OCI-LY3 (cell line): ENCODE measurements around the gene WSB1.

Source experiments
- H2AFZ ChIP-seq: fragments of 200-600, 300-600 bp; shearing (Covaris generic); 2 replicates; pipeline ENCODE4 v1.6.0; 2014; ENCODE audit warnings: antibody characterized with exemption, low read depth, low read length
- H3K27ac ChIP-seq: fragments of 200-600, 300-600 bp; sonication (generic); 2 replicates; pipeline ENCODE4 v1.5.1; 2014; ENCODE audit warnings: mild to moderate bottlenecking, low read length, moderate library complexity, mixed read lengths
- H3K27me3 ChIP-seq: fragments of 200-600, 300-600 bp; sonication (generic); 2 replicates; pipeline ENCODE4 v1.6.1; 2014; ENCODE audit warnings: low read depth, low read length, mixed read lengths
- H3K36me3 ChIP-seq: fragments of 200-600, 300-600 bp; sonication (generic); replicated peaks from 2 replicates; pipeline ENCODE3; 2014; ENCODE audit warnings: low read depth, low read length, mixed read lengths
- H3K4me1 ChIP-seq: fragments of 300-600, 200-600 bp; sonication (generic); 2 replicates; pipeline ENCODE4 v1.6.1; 2014; ENCODE audit warnings: low read length, mixed read lengths
- H3K4me2 ChIP-seq: fragments of 200-600, 300-600 bp; sonication (generic); 2 replicates; pipeline ENCODE4 v1.6.1; 2014; ENCODE audit warnings: low read length, mixed read lengths
- H3K4me3 ChIP-seq: fragments of 300-600, 200-600 bp; sonication (generic); 2 replicates; pipeline ENCODE4 v1.5.1; 2014; ENCODE audit warnings: antibody characterized with exemption, mild to moderate bottlenecking, low read length, moderate library complexity
- H3K79me2 ChIP-seq: fragments of 300-600, 200-600 bp; shearing (Covaris generic); 2 replicates; pipeline ENCODE4 v1.6.1; 2014; ENCODE audit warnings: mild to moderate bottlenecking, low read length, mixed read lengths
- H3K9ac ChIP-seq: fragments of 300-600, 200-600 bp; shearing (Covaris generic); 2 replicates; pipeline ENCODE4 v1.6.0; 2014; ENCODE audit warnings: mild to moderate bottlenecking, low read length, moderate library complexity
- H3K9me3 ChIP-seq: fragments of 200-600, 300-600 bp; shearing (Covaris generic); 2 replicates; pipeline ENCODE4 v1.6.1; 2014; ENCODE audit warnings: low read length, mixed read lengths; ENCODE audit not compliant: insufficient read depth
- H4K20me1 ChIP-seq: fragments of 200-600, 300-600 bp; sonication (generic); 2 replicates; pipeline ENCODE4 v1.6.1; 2016; ENCODE audit warnings: low read length, mixed read lengths; ENCODE audit not compliant: insufficient read depth
- EZH2phosphoT487 ChIP-seq: fragments of 200-600 bp; shearing (Covaris generic); IDR thresholded peaks from 2 replicates; pipeline ENCODE4 v1.6.1; 2018; ENCODE audit warnings: antibody characterized with exemption, mixed run types, low read depth
- TF ChIP-seq, protein P1 (sequence below): fragments of 200-600, 300-600 bp; sonication (generic); IDR thresholded peaks from 2 replicates; pipeline ENCODE4 v1.5.1; 2014; ENCODE audit warnings: antibody characterized with exemption, low read length, low read depth

WSB1 gene

DNA sequence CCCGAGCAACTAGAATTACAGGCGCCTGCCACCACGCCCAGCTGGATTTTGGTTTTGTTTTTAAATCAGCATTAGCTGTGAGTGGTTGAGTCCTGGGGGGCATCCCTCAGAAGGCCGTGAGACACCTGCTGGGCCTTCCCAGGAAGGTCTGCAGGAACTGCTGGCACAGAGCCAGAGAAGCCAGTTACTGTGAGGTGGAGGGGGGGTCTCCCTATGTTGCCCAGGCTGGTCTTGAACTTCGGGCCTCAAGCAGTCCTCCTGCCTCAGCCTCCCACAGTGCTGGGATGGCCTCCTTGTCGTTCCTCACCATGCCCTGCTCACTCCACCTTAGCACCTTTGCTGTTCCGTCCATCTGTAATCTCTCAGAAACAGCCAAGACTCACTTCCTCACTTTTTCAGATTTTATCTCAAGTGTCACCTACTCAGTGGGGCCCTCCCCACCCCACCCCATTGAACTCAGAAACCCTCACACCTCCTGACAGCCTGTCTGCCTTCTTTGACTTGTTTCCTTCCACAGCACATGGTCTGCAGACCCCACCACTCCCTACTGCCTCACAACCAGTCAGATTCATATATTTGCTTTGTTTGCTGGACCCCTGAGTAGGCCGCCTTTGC, 62.3 kb downstream of the WSB1 start:
- Histone ChIP-seq H3K36me3 (no peaks in the 10 kb centered on the region), H2AFZ (no peak overlapping the region), H3K9me3 (no peaks in the 10 kb centered on the region), H3K4me1 (peaks cover 9% of the 10 kb centered on the region), H3K4me3 (no peak overlapping the region), H4K20me1 (no peaks in the 10 kb centered on the region), H3K79me2 (no peaks in the 10 kb centered on the region), H3K9ac (no peak overlapping the region), H3K4me2 (no peak overlapping the region), H3K27me3 (peaks cover 17% of the 10 kb centered on the region), H3K27ac (no peak overlapping the region)
- TF ChIP-seq, protein P1, sequence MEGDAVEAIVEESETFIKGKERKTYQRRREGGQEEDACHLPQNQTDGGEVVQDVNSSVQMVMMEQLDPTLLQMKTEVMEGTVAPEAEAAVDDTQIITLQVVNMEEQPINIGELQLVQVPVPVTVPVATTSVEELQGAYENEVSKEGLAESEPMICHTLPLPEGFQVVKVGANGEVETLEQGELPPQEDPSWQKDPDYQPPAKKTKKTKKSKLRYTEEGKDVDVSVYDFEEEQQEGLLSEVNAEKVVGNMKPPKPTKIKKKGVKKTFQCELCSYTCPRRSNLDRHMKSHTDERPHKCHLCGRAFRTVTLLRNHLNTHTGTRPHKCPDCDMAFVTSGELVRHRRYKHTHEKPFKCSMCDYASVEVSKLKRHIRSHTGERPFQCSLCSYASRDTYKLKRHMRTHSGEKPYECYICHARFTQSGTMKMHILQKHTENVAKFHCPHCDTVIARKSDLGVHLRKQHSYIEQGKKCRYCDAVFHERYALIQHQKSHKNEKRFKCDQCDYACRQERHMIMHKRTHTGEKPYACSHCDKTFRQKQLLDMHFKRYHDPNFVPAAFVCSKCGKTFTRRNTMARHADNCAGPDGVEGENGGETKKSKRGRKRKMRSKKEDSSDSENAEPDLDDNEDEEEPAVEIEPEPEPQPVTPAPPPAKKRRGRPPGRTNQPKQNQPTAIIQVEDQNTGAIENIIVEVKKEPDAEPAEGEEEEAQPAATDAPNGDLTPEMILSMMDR = no peak
- TF ChIP-seq EZH2phosphoT487 = no peak

- Histone ChIP-seq H3K27ac (no peak overlapping the region), H3K36me3 (no peaks in the 10 kb centered on the region), H4K20me1 (no peaks in the 10 kb centered on the region), H3K27me3 (peaks cover 21% of the 10 kb centered on the region), H2AFZ (no peak overlapping the region), H3K4me2 (no peak overlapping the region), H3K4me1 (peaks cover 9% of the 10 kb centered on the region), H3K79me2 (no peaks in the 10 kb centered on the region), H3K9me3 (no peaks in the 10 kb centered on the region), H3K9ac (no peak overlapping the region), H3K4me3 (no peak overlapping the region)
- no peak for TF ChIP-seq EZH2phosphoT487
- TF ChIP-seq, protein P1 = no peak
These were observed 63.3 kb downstream of the WSB1 start for GRCh38 chr17:27357236-27357635.

- no peaks in the 10 kb centered on the region for H4K20me1 ChIP-seq
- H2AFZ ChIP-seq = no peak overlapping the region
- no peaks in the 10 kb centered on the region for H3K36me3 ChIP-seq
- no peak overlapping the region for H3K9ac ChIP-seq
- H3K27ac ChIP-seq = no peak overlapping the region
- TF ChIP-seq, protein P1 = no peak
- TF ChIP-seq EZH2phosphoT487 = no peak
- no peaks in the 10 kb centered on the region for H3K79me2 ChIP-seq
- H3K4me3 ChIP-seq = no peak overlapping the region
- no peaks in the 10 kb centered on the region for H3K9me3 ChIP-seq
- peaks cover 19% of the 10 kb centered on the region for H3K27me3 ChIP-seq
- H3K4me2 ChIP-seq = no peak overlapping the region
- no peaks in the 10 kb centered on the region for H3K4me1 ChIP-seq
These were observed 66.6 kb downstream of the WSB1 start for GRCh38 chr17:27360507-27360906.

GRCh38 chr17:27361695-27362094, 67.8 kb downstream of the WSB1 start:
- 0 out of 2 replicates have a peak, but pooled peaks cover 15% of the 10 kb centered on the region for H3K27me3 ChIP-seq
- no peak overlapping the region for H3K9ac ChIP-seq
- TF ChIP-seq, protein P1 = no peak
- no peak for TF ChIP-seq EZH2phosphoT487
- no peak overlapping the region for H2AFZ ChIP-seq
- H3K36me3 ChIP-seq = no peaks in the 10 kb centered on the region
- no peaks in the 10 kb centered on the region for H3K79me2 ChIP-seq
- no peaks in the 10 kb centered on the region for H3K4me1 ChIP-seq
- no peaks in the 10 kb centered on the region for H4K20me1 ChIP-seq
- no peaks in the 10 kb centered on the region for H3K9me3 ChIP-seq
- no peak overlapping the region for H3K4me3 ChIP-seq
- no peak overlapping the region for H3K4me2 ChIP-seq
- no peak overlapping the region for H3K27ac ChIP-seq
